Activated T-helper 17 cell treated with anti-CD3 and anti-CD28 coated beads, Interleukin-2, amount 50 U/mL, for 72 hours (primary cell): ENCODE data around the gene ADCY4. TPM values are rescaled to one million over a fixed set of nuclear protein-coding genes. Genes with fewer than 3 reads are reported as not detected.
A peak's percentile ranks its signal among the peaks of the same experiment; 100 is the strongest.

Experiments used
- ATAC-seq: fragments of 150-1000 bp; cut with Tn5 transposase; replicated peaks from 2 replicates; pipeline ENCODE4 v1.10.0; 2021; ENCODE audit warnings: mild to moderate bottlenecking, moderate library complexity
- H3K27ac Mint-ChIP-seq: one replicate; pipeline ENCODE4 v1.8.0; 2022; ENCODE audit warnings: mixed read lengths
- H3K27me3 Mint-ChIP-seq: one replicate; pipeline ENCODE4 v1.8.0; 2022; ENCODE audit warnings: mixed read lengths
- H3K36me3 Mint-ChIP-seq: one replicate; pipeline ENCODE4 v1.8.0; 2022; ENCODE audit warnings: low read depth, mild to moderate bottlenecking, mixed read lengths
- H3K4me1 Mint-ChIP-seq: one replicate; pipeline ENCODE4 v1.8.0; 2022; ENCODE audit warnings: mixed read lengths
- H3K4me3 Mint-ChIP-seq: one replicate; pipeline ENCODE4 v1.8.0; 2022; ENCODE audit warnings: mild to moderate bottlenecking, mixed read lengths
- H3K9me3 Mint-ChIP-seq: one replicate; pipeline ENCODE4 v1.8.0; 2022; ENCODE audit warnings: mixed read lengths
- total RNA-seq, 2 donors: library from RNA; stranded (reverse); gene quantifications; one replicate each; pipeline ENCODE4 v1.2.3, GENCODE V29; 2022

ADCY4 gene
- total RNA-seq, 2 donors from 2014 or later: 2.3 to 10.5 TPM

GRCh38 chr14:24292118-24292807 is 42.6 kb downstream of the ADCY4 start:
- H3K36me3 Mint-ChIP-seq: peaks cover 81% of the 10 kb centered on the region
- no peaks in the 10 kb centered on the region for H3K9me3 Mint-ChIP-seq

GRCh38 chr14:24291446-24292117 is 43.3 kb downstream of the ADCY4 start:
- H3K9me3 Mint-ChIP-seq: no peaks in the 10 kb centered on the region
- peaks cover 78% of the 10 kb centered on the region for H3K36me3 Mint-ChIP-seq
- H3K27ac Mint-ChIP-seq: no peak overlapping the region
- ATAC-seq: no peak
- H3K4me3 Mint-ChIP-seq: no peak overlapping the region
- H3K4me1 Mint-ChIP-seq: peaks cover 20% of the 10 kb centered on the region
- H3K27me3 Mint-ChIP-seq: no peaks in the 10 kb centered on the region

More at GRCh38 chr14:24292118-24292807, 42.6 kb downstream of the ADCY4 start:
- no peak for ATAC-seq
- H3K27me3 Mint-ChIP-seq: no peaks in the 10 kb centered on the region
- no peak overlapping the region for H3K27ac Mint-ChIP-seq
- H3K4me1 Mint-ChIP-seq: peaks cover 27% of the 10 kb centered on the region
- no peak overlapping the region for H3K4me3 Mint-ChIP-seq

GRCh38 chr14:24290746-24291145 is 44.1 kb downstream of the ADCY4 start:
- Mint-ChIP-seq H3K27ac (no peak overlapping the region), H3K36me3 (peaks cover 69% of the 10 kb centered on the region), H3K4me1 (peaks cover 16% of the 10 kb centered on the region), H3K9me3 (no peaks in the 10 kb centered on the region), H3K27me3 (no peaks in the 10 kb centered on the region), H3K4me3 (no peak overlapping the region)
- ATAC-seq: no peak

GRCh38 chr14:24289649-24290280 is 45.1 kb downstream of the ADCY4 start:
- H3K27me3 Mint-ChIP-seq: no peaks in the 10 kb centered on the region
- H3K27ac Mint-ChIP-seq: no peak overlapping the region
- no peaks in the 10 kb centered on the region for H3K9me3 Mint-ChIP-seq
- peak overlapping the region; percentile 49 for H3K4me3 Mint-ChIP-seq
- peaks cover 16% of the 10 kb centered on the region for H3K4me1 Mint-ChIP-seq
- H3K36me3 Mint-ChIP-seq: peaks cover 60% of the 10 kb centered on the region
- ATAC-seq: peak; percentile 100

GRCh38 chr14:24286996-24287395 is 47.9 kb downstream of the ADCY4 start:
- Mint-ChIP-seq H3K4me1 (peaks cover 16% of the 10 kb centered on the region), H3K27me3 (no peaks in the 10 kb centered on the region), H3K27ac (no peak overlapping the region), H3K36me3 (peaks cover 38% of the 10 kb centered on the region), H3K4me3 (no peak overlapping the region), H3K9me3 (no peaks in the 10 kb centered on the region)
- ATAC-seq: no peak

GRCh38 chr14:24285351-24285750 is 49.5 kb downstream of the ADCY4 start:
- Mint-ChIP-seq H3K4me3 (no peak overlapping the region), H3K27ac (no peak overlapping the region)
- ATAC-seq: no peak

GRCh38 chr14:24284501-24285035 is 50.3 kb downstream of the ADCY4 start:
- no peak overlapping the region for H3K27ac Mint-ChIP-seq
- H3K36me3 Mint-ChIP-seq: peaks cover 14% of the 10 kb centered on the region
- no peaks in the 10 kb centered on the region for H3K9me3 Mint-ChIP-seq
- H3K27me3 Mint-ChIP-seq: no peaks in the 10 kb centered on the region
- peaks cover 13% of the 10 kb centered on the region for H3K4me1 Mint-ChIP-seq
- ATAC-seq: no peak
- no peak overlapping the region for H3K4me3 Mint-ChIP-seq

More at GRCh38 chr14:24285351-24285750, 49.5 kb downstream of the ADCY4 start:
- Mint-ChIP-seq H3K4me1 (peaks cover 12% of the 10 kb centered on the region), H3K36me3 (peaks cover 21% of the 10 kb centered on the region), H3K9me3 (no peaks in the 10 kb centered on the region), H3K27me3 (no peaks in the 10 kb centered on the region)

- Mint-ChIP-seq H3K9me3 (no peaks in the 10 kb centered on the region), H3K4me1 (peaks cover 19% of the 10 kb centered on the region), H3K4me3 (no peak overlapping the region), H3K27ac (no peak overlapping the region), H3K27me3 (no peaks in the 10 kb centered on the region), H3K36me3 (peaks cover 9% of the 10 kb centered on the region)
- no peak for ATAC-seq
Observed at GRCh38 chr14:24283796-24284460, 50.9 kb downstream of the ADCY4 start.

- Mint-ChIP-seq H3K4me1 (peaks cover 24% of the 10 kb centered on the region), H3K27ac (no peak overlapping the region), H3K4me3 (no peak overlapping the region), H3K36me3 (peaks cover 3% of the 10 kb centered on the region), H3K27me3 (no peaks in the 10 kb centered on the region), H3K9me3 (peaks cover 3% of the 10 kb centered on the region)
- no peak for ATAC-seq
Observed at GRCh38 chr14:24282736-24283135, 52.1 kb downstream of the ADCY4 start.

GRCh38 chr14:24281636-24282035 is 53.2 kb downstream of the ADCY4 start:
- Mint-ChIP-seq H3K9me3 (peaks cover 3% of the 10 kb centered on the region), H3K27me3 (no peaks in the 10 kb centered on the region), H3K36me3 (no peaks in the 10 kb centered on the region), H3K27ac (peak overlapping the region; percentile 27), H3K4me1 (peaks cover 30% of the 10 kb centered on the region), H3K4me3 (no peak overlapping the region)
- no peak for ATAC-seq

- H3K27ac Mint-ChIP-seq: peak overlapping the region; percentile 77
- H3K27me3 Mint-ChIP-seq: no peaks in the 10 kb centered on the region
- H3K36me3 Mint-ChIP-seq: no peaks in the 10 kb centered on the region
- H3K9me3 Mint-ChIP-seq: peaks cover 3% of the 10 kb centered on the region
- no peak overlapping the region for H3K4me3 Mint-ChIP-seq
- peaks cover 30% of the 10 kb centered on the region for H3K4me1 Mint-ChIP-seq
- ATAC-seq: no peak
Observed at GRCh38 chr14:24280797-24281460, 53.9 kb downstream of the ADCY4 start.

- ATAC-seq: peak; percentile 96
- H3K27me3 Mint-ChIP-seq: no peaks in the 10 kb centered on the region
- peak overlapping the region; percentile 41 for H3K4me3 Mint-ChIP-seq
- H3K9me3 Mint-ChIP-seq: peaks cover 3% of the 10 kb centered on the region
- no peaks in the 10 kb centered on the region for H3K36me3 Mint-ChIP-seq
- H3K4me1 Mint-ChIP-seq: peaks cover 36% of the 10 kb centered on the region
- peak overlapping the region; percentile 77 for H3K27ac Mint-ChIP-seq
Observed at GRCh38 chr14:24279301-24280186, 55.3 kb downstream of the ADCY4 start.

- H3K27me3 Mint-ChIP-seq: no peaks in the 10 kb centered on the region
- H3K9me3 Mint-ChIP-seq: peaks cover 3% of the 10 kb centered on the region
- H3K4me3 Mint-ChIP-seq: peak overlapping the region; percentile 41
- peaks cover 46% of the 10 kb centered on the region for H3K4me1 Mint-ChIP-seq
- no peaks in the 10 kb centered on the region for H3K36me3 Mint-ChIP-seq
- H3K27ac Mint-ChIP-seq: peak overlapping the region; percentile 9
- no peak for ATAC-seq
Observed at GRCh38 chr14:24278424-24278823, 56.4 kb downstream of the ADCY4 start.
